Nephron progenitor cell (in vitro differentiated cells): ENCODE results near the gene TENT5C.

ENCODE experiments used
- DNase-seq: peaks from one replicate; pipeline ENCODE4 v3.0.0; 2021
- H3K27ac Mint-ChIP-seq: 2 replicates; pipeline ENCODE4 v1.8.0; 2021; ENCODE audit warnings: mild to moderate bottlenecking, moderate library complexity, mixed read lengths
- H3K27me3 Mint-ChIP-seq: 2 replicates; pipeline ENCODE4 v1.8.0; 2021; ENCODE audit warnings: mild to moderate bottlenecking, low read depth, mixed read lengths; ENCODE audit not compliant: poor library complexity
- H3K36me3 Mint-ChIP-seq: 2 replicates; pipeline ENCODE4 v1.8.0; 2021; ENCODE audit warnings: low read depth, mixed read lengths
- H3K4me1 Mint-ChIP-seq: 2 replicates; pipeline ENCODE4 v1.8.0; 2021; ENCODE audit warnings: mixed read lengths
- H3K4me3 Mint-ChIP-seq: 2 replicates; pipeline ENCODE4 v1.8.0; 2021; ENCODE audit warnings: mild to moderate bottlenecking, moderate library complexity, mixed read lengths
- H3K9me3 Mint-ChIP-seq: 2 replicates; pipeline ENCODE4 v1.8.0; 2021; ENCODE audit warnings: mild to moderate bottlenecking, moderate library complexity, mixed read lengths
- TF ChIP-seq, protein P1 (sequence below): fragments of 200-600 bp; sonication (generic); IDR thresholded peaks from 2 replicates; pipeline ENCODE4 v1.5.0; 2021; ENCODE audit warnings: antibody characterized with exemption

Gene TENT5C

DNA sequence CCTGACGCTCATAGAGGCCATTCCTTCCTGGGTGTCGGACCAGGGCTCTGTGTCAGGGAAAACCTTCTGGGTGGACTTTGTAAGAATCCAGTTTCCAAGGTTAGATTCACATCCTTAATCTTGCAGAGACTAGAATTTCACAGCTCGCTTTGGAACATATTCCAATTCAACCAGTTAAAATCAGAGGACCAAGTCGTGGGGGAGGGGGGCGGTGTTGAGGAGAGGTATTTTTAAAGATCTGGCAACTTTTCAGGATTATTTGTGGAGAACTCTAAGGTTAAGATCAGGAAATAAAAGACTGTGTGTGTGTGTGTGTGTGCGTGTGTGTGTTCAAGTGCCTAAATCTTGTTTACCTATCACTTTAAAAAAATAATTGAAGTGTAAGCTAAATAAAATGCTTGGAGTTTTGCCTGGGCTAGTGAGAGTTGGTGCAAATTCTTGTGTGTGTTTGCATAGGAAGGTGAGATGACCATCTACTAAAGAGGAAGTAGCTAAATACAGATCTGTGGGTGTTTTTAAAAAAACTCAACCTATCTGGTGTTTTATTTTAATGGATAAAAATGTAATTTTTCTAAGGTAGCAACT, 21.8 kb downstream of the TENT5C start:
- peak overlapping the region; percentile 62 for H3K27ac Mint-ChIP-seq
- DNase-seq = no peak
- peaks cover 6% of the 10 kb centered on the region for H3K27me3 Mint-ChIP-seq
- H3K4me3 Mint-ChIP-seq = no peak overlapping the region
- no peaks in the 10 kb centered on the region for H3K9me3 Mint-ChIP-seq
- no peaks in the 10 kb centered on the region for H3K36me3 Mint-ChIP-seq
- peaks cover 15% of the 10 kb centered on the region for H3K4me1 Mint-ChIP-seq
- TF ChIP-seq, protein P1, sequence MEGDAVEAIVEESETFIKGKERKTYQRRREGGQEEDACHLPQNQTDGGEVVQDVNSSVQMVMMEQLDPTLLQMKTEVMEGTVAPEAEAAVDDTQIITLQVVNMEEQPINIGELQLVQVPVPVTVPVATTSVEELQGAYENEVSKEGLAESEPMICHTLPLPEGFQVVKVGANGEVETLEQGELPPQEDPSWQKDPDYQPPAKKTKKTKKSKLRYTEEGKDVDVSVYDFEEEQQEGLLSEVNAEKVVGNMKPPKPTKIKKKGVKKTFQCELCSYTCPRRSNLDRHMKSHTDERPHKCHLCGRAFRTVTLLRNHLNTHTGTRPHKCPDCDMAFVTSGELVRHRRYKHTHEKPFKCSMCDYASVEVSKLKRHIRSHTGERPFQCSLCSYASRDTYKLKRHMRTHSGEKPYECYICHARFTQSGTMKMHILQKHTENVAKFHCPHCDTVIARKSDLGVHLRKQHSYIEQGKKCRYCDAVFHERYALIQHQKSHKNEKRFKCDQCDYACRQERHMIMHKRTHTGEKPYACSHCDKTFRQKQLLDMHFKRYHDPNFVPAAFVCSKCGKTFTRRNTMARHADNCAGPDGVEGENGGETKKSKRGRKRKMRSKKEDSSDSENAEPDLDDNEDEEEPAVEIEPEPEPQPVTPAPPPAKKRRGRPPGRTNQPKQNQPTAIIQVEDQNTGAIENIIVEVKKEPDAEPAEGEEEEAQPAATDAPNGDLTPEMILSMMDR = no peak

DNA sequence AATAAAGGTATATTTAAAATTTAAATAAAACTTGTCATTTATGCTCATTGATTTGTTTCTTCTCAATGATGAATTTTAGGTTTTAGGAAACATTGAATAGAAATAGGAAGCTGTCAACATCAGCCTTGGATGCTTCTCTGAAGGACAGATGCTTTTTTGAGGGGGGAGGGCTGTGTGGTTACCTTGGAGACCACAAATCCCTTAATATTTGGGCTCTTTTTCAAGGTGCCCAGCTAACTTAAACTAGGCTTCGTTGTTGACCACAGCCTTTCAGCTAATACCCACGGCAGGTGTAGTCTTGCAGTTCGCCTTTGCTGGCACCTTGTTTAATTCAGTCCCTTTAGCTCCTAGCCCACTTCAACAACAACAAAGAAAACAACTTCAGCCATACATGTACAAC, 22.5 kb downstream of the TENT5C start:
- H3K4me3 Mint-ChIP-seq = no peak overlapping the region
- TF ChIP-seq, protein P1 = no peak
- no peak overlapping the region for H3K27ac Mint-ChIP-seq
- peaks cover 18% of the 10 kb centered on the region for H3K4me1 Mint-ChIP-seq
- peaks cover 6% of the 10 kb centered on the region for H3K27me3 Mint-ChIP-seq
- no peak for DNase-seq
- H3K36me3 Mint-ChIP-seq = no peaks in the 10 kb centered on the region
- H3K9me3 Mint-ChIP-seq = no peaks in the 10 kb centered on the region

DNA sequence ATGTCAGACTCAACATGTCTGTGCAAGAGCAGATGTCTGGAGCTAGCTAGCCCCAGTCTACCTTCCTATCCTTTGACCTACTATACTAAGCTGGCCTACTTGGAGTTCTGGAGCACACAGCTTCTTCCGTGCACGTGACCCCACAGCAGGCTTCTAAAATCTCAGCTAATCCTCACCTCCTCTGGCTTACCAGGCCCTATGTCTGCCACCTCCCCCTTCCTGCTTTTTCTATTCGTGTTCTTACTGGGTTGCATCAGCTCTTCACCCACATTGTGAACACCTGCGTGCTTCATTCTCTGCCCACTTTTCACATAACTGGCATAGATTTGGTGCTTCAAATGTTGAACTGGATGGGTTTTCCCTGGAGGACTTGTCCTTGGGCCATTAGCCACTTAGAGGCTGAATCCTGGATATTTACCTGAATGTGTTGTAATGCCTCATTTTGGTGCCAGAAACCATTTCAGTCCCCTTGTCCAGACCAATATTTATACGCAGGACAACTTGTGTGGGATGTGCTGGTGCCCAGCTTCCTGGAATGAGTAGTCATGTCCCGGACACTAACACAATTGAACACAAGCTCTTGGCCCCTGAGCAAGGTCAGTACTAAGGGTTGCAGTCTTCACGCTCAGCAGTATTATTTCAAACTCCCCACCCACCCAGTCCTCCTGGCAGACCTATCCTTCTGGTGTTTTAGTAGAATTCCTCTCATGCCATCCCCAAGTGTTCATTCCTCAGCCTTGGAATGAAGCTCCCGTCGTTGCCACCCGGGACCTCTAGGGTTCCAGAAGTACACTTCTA, 24.0 kb downstream of the TENT5C start:
- no peaks in the 10 kb centered on the region for H3K36me3 Mint-ChIP-seq
- H3K27me3 Mint-ChIP-seq = peaks cover 4% of the 10 kb centered on the region
- TF ChIP-seq, protein P1 = no peak
- H3K4me1 Mint-ChIP-seq = peaks cover 18% of the 10 kb centered on the region
- no peak overlapping the region for H3K4me3 Mint-ChIP-seq
- no peak overlapping the region for H3K27ac Mint-ChIP-seq
- no peaks in the 10 kb centered on the region for H3K9me3 Mint-ChIP-seq
- DNase-seq = no peak

DNA sequence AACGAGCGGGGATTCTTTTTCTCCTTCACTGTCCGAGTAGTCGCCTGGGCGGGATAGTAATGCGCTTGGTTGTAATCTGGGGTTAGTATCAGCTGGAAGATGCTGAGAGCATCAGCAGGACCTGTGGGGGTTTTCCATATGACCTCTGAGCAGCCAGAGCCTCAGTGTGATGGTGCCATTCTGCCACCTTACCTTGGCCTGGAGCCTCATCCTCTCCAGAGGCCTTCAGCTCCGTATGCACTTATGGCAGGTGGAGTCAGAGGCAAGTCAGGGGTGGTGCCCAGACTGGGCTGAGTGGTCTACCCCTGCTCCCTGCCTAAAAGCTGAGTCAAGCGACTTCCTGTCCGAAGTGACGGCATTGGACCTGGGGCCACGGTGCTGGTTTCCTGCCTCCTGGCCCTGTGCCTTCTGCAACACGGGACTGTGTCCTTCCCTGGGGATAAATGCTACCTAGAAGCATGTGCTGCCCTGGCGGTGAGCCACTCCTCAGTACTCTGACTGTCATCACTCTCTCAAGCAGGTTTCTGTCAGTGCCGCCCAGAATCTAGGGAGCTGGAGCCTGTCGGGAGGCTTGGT, 24.7 kb downstream of the TENT5C start:
- TF ChIP-seq, protein P1 = no peak
- Mint-ChIP-seq H3K9me3 (no peaks in the 10 kb centered on the region), H3K27ac (no peak overlapping the region), H3K36me3 (no peaks in the 10 kb centered on the region), H3K4me3 (no peak overlapping the region), H3K27me3 (peaks cover 4% of the 10 kb centered on the region), H3K4me1 (peaks cover 18% of the 10 kb centered on the region)
- DNase-seq = no peak

DNA sequence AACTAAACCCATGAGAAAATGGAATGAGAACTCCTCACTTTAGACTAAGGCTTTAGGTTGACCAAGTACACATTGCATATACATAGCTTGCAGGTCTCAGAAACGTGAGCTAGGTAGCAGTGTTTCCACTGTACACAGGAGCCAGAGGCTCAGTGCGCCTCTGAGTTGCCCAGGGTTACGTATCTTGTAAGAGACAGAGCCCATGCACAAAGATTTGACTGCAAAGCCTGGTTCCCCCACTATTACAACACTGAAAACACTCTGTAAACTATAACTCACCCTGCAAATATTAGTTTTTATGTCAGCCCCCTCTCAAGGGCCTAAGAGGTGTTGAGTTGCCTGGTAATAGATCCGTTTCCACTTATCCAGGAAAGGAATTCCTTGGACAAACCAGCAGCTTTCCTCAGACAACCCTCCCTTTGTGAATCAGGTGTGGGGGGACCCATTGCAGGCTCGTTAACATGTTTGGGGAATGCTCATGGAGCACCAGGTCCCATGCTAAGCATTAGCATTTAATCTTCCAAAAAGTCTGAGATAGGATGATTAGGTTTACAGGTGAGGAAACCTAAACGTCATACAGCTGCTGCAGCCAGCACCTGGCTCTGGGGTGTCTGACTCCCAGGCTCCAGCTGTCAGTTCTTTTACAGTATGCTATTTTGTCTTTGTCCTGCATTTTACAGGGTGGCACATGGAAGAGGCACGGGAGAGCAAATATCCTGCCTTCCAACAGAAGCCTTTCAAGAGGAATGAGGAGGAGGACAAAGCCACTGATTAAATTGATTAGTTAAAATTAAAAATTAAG, 25.7 kb downstream of the TENT5C start:
- Mint-ChIP-seq H3K36me3 (no peaks in the 10 kb centered on the region), H3K9me3 (no peaks in the 10 kb centered on the region), H3K27me3 (peaks cover 4% of the 10 kb centered on the region), H3K4me1 (peaks cover 18% of the 10 kb centered on the region), H3K4me3 (no peak overlapping the region), H3K27ac (no peak overlapping the region)
- TF ChIP-seq, protein P1 = no peak
- DNase-seq = no peak
